Measurements from ENCODE around the gene ZBTB7A. TPM values are rescaled to one million over a fixed set of nuclear protein-coding genes. Genes with fewer than 3 reads are reported as not detected.

Gene ZBTB7A
- total and polyA plus RNA-seq, 2 of the 4 experiments (the other 2 are of a cell fraction) = 3.2 to 10.3 TPM

GRCh38 chr19:4018775-4019504, 47.8 kb downstream of the ZBTB7A start:
- Histone ChIP-seq H3K4me1 (ENCODE audit: control insufficient read depth, insufficient read depth, low read length) (no peaks in the 10 kb centered on the region), H3K9ac (ENCODE audit: low read depth, low read length) (no peak overlapping the region), H3K14ac (replicated peaks; ENCODE audit: low read depth, low read length) (no peak overlapping the region), H3K18ac (ENCODE audit: low read depth, low read length) (no peak overlapping the region), H3K9me3 (ENCODE audit: control insufficient read depth, insufficient read depth, low read length) (no peaks in the 10 kb centered on the region; the same call in 1 of the 2 replicates), H2BK120ac (ENCODE audit: low read depth, low read length) (no peak overlapping the region), H4K8ac (ENCODE audit: low read depth in 2 of 2, low read length in 2 of 2) (no peak overlapping the region), H4K91ac (ENCODE audit: insufficient read depth, low read depth, low read length) (no peak overlapping the region), H2AK5ac (ENCODE audit: low read depth, low read length) (no peak overlapping the region), H2BK5ac (ENCODE audit: low read depth, low read length, poor library complexity, severe bottlenecking) (no peak overlapping the region), H3K4me2 (ENCODE audit: low read depth, low read length) (no peak overlapping the region), H2AFZ (replicated peaks; ENCODE audit: low read length, poor library complexity) (no peak overlapping the region), H3K79me1 (ENCODE audit: low read depth in 1 of 2, low read length in 2 of 2) (peaks cover 15 to 82% of the 10 kb centered on the region in 2 experiments), H3K9me1 (ENCODE audit: insufficient read depth, low read length) (no peaks in the 10 kb centered on the region), H4K5ac (ENCODE audit: low read depth, low read length) (no peak overlapping the region), H3K4me3 (ENCODE audit: insufficient read depth, low read depth, low read length) (no peak overlapping the region), H3K27me3 (ENCODE audit: control insufficient read depth, insufficient read depth, low read length) (no peaks in the 10 kb centered on the region), H3K27ac (ENCODE audit: insufficient read depth, low read length) (no peak overlapping the region), H2AK9ac (replicated peaks; ENCODE audit: low read depth, low read length, poor library complexity) (no peak overlapping the region), H3K36me3 (ENCODE audit: control insufficient read depth, insufficient read depth, low read length) (peaks cover 39% of the 10 kb centered on the region), H2BK20ac (ENCODE audit: low read depth, low read length) (no peak overlapping the region), H4K20me1 (ENCODE audit: insufficient read depth, low read length) (peaks cover 64% of the 10 kb centered on the region), H2BK15ac (ENCODE audit: low read depth, low read length) (no peak overlapping the region), H3K56ac (ENCODE audit: extremely low read depth, insufficient read depth, low read length) (no peak overlapping the region), H3K4ac (ENCODE audit: low read depth, low read length) (no peak overlapping the region), H3K23ac (ENCODE audit: low read depth, low read length) (no peak overlapping the region)
- POLR2A ChIA-PET (ENCODE audit: unreplicated experiment) = no interaction called here
- no TSS peak for BruUV-seq (replicated peaks)
- TF ChIP-seq MAFK (IDR thresholded peaks at IDR 0.05; ENCODE audit: low read depth, low read length) (no peak), MXI1 (IDR thresholded peaks at IDR 0.05; ENCODE audit: borderline replicate concordance, low read depth, low read length) (no peak), SMC3 (IDR thresholded peaks at IDR 0.05; ENCODE audit: low read depth, low read length) (no peak), MAZ (IDR thresholded peaks at IDR 0.05; ENCODE audit: borderline replicate concordance, low read depth, low read length) (no peak), RAD21 (IDR thresholded peaks at IDR 0.05; ENCODE audit: low read length) (no peak), POLR2A (IDR thresholded peaks at IDR 0.05; ENCODE audit: low read depth, low read length) (no peak), RCOR1 (IDR thresholded peaks at IDR 0.05; ENCODE audit: insufficient replicate concordance, low read length) (no peak)
- ATAC-seq (ENCODE audit: low read depth) (no peak), DNase-seq (no peak)
- CTCF ChIA-PET = no interaction called here
- dilution Hi-C loops (cut with HindIII; ENCODE audit: low sequenced_read_pairs, unreplicated experiment) (no loop called here), in situ Hi-C loops (cut with MboI; ENCODE audit: low sequenced_read_pairs) (no loop called here), intact Hi-C loops (cut with micrococcal nuclease) (no loop called here)
- 100% methylated on average over 2 of the region's 19 CpGs; no CpG with 5 or more reads in 1 of the 2 experiments for WGBS, 2 experiments (ENCODE audit: extremely low coverage in 2 of 2, insufficient read length in 1 of 2)
